GM21717 (cell line): ENCODE data around the gene MICOS13.

Experiments
- ATAC-seq: cut with Tn5 transposase; IDR thresholded peaks from one replicate; pipeline ENCODE4 v1.9.1; 2021; ENCODE audit warnings: mild to moderate bottlenecking, moderate library complexity; ENCODE audit not compliant: unreplicated experiment

MICOS13 gene

GRCh38 chr19:5631567-5632240 is 48.6 kb downstream of the MICOS13 start:
- no peak for ATAC-seq

DNA sequence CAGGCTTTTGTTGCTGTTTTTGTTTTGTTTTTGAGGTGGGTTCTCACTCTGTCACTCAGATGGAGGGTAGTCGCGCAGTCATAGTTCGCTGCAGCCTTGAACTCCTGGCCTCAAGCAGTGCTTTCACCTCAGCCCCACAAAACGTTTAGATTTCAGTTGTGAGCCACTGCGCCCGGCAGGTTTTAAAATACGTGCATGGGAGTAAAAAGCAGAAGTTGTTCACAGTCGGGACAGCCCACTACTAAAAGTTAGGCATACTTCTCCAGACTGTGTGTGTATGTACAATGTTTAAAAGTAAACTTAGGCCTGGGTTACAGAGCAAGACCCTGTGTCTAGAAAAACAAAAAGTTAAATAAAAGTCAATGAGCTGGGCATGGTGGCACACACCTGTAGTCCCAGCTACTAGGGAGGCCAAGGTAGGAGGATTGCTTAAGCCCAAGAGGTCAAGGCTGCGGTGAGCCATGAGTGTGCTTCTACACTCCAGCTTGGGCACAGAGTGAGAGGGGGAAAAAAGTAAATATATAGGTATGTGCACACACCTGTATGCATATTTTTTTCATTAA is 51.3 kb downstream of the MICOS13 start:
- no peak for ATAC-seq

GRCh38 chr19:5628461-5628860 is 51.9 kb downstream of the MICOS13 start:
- no peak for ATAC-seq
